PC-3 (cell line): ENCODE data around the gene RPTN. TPM values are rescaled to one million over a fixed set of nuclear protein-coding genes. Genes with fewer than 3 reads are reported as not detected.

Experiments
- ATAC-seq: fragments of 200-7000 bp; cut with Tn5 transposase; 2 replicates; pipeline ENCODE4 v1.9.1; 2020; ENCODE audit warnings: mild to moderate bottlenecking, moderate library complexity
- BruUV-seq: library from RNA; stranded (reverse); fragments of 400-500 nt; replicated peaks from 2 replicates; lab custom pipeline; 2021; lab: Mats Ljungman, UMichigan
- CTCF ChIA-PET: fragments of 300-600 bp; sonication (Branson Sonifier 250); formaldehyde crosslinking; loops from one replicate; lab custom pipeline; 2022; ENCODE audit warnings: antibody characterized with exemption; lab: Charles Lee
- POLR2A ChIA-PET: fragments of 300-600 bp; sonication (Branson Sonifier 250); formaldehyde crosslinking; loops from one replicate; lab custom pipeline; 2022; ENCODE audit warnings: antibody characterized with exemption; ENCODE audit not compliant: unreplicated experiment; lab: Charles Lee
- DNase-seq: peaks from one replicate; pipeline ENCODE4 v3.0.0-alpha.2; 2015
- H2AFZ ChIP-seq: fragments of 300-600 bp; sonication (generic); 2 replicates; pipeline ENCODE4 v1.6.0; 2016; ENCODE audit warnings: antibody characterized with exemption, low read length
- H3F3A ChIP-seq: fragments of 300-600 bp; sonication (generic); one replicate; pipeline ENCODE4 v1.6.0; 2017; ENCODE audit warnings: antibody characterized with exemption, low read length, control low read depth, mild to moderate bottlenecking; ENCODE audit not compliant: unreplicated experiment
- H3K27ac ChIP-seq: fragments of 300-600 bp; sonication (generic); 2 replicates; pipeline ENCODE4 v1.5.1; 2016; ENCODE audit warnings: mild to moderate bottlenecking, low read length
- H3K27me3 ChIP-seq: fragments of 300-600 bp; sonication (generic); 2 replicates; pipeline ENCODE4 v1.6.1; 2016; ENCODE audit warnings: low read length, mixed read lengths
- H3K36me3 ChIP-seq: fragments of 300-600 bp; sonication (generic); 2 replicates; pipeline ENCODE4 v1.6.1; 2016; ENCODE audit warnings: low read depth, mixed run types, low read length, mixed read lengths
- H3K4me1 ChIP-seq: fragments of 300-600 bp; sonication (generic); 2 replicates; pipeline ENCODE4 v1.5.1; 2016; ENCODE audit warnings: low read length; ENCODE audit not compliant: insufficient read depth
- H3K4me2 ChIP-seq: fragments of 300-600 bp; sonication (generic); 2 replicates; pipeline ENCODE4 v1.6.0; 2016; ENCODE audit warnings: low read length
- H3K4me3 ChIP-seq: fragments of 300-600 bp; sonication (generic); 2 replicates; pipeline ENCODE4 v1.5.1; 2016; ENCODE audit warnings: mild to moderate bottlenecking, low read length, mixed read lengths
- H3K79me2 ChIP-seq: fragments of 300-600 bp; sonication (generic); 2 replicates; pipeline ENCODE4 v1.6.1; 2017; ENCODE audit warnings: low read length, mixed read lengths
- H3K9ac ChIP-seq: fragments of 300-600 bp; sonication (generic); 2 replicates; pipeline ENCODE4 v1.6.0; 2016; ENCODE audit warnings: mild to moderate bottlenecking, low read length
- H3K9me2 ChIP-seq: fragments of 300-600 bp; sonication (generic); replicated peaks from 2 replicates; pipeline ENCODE4 v1.6.1; 2016; ENCODE audit warnings: mixed run types, low read length, mixed read lengths
- H3K9me3 ChIP-seq: fragments of 300-600 bp; sonication (generic); 2 replicates; pipeline ENCODE4 v1.6.1; 2016; ENCODE audit warnings: low read length, mixed read lengths
- H4K20me1 ChIP-seq: fragments of 300-600 bp; sonication (generic); 2 replicates; pipeline ENCODE4 v1.6.1; 2016; ENCODE audit warnings: low read length, mixed read lengths
- CTCF ChIP-seq: fragments of 300-600 bp; sonication (generic); conservative IDR thresholded peaks from 2 replicates; pipeline ENCODE4 v1.5.1; 2017; ENCODE audit warnings: antibody characterized with exemption, low read depth, mild to moderate bottlenecking, low read length
- EZH2 ChIP-seq: fragments of 300-600 bp; sonication (generic); IDR thresholded peaks from one replicate; pipeline ENCODE4 v1.6.1; 2017; ENCODE audit warnings: antibody characterized with exemption, mild to moderate bottlenecking, low read length; ENCODE audit not compliant: unreplicated experiment
- EZH2phosphoT487 ChIP-seq: fragments of 300-600 bp; sonication (generic); IDR thresholded peaks from 2 replicates; pipeline ENCODE4 v1.6.1; 2018; ENCODE audit warnings: mild to moderate bottlenecking, antibody characterized with exemption, low read length, borderline replicate concordance
- intact Hi-C: fragments of 100-400 bp; cut with micrococcal nuclease; formaldehyde crosslinking; loops from 2 replicates; pipeline ENCODE4 v1.9.0; 2023
- total RNA-seq: library from RNA; depleted of rRNA; stranded (reverse); fragments of >200 nt; gene quantifications from 2 replicates; pipeline ENCODE4 v1.2.3, GENCODE V29; 2014

The RPTN gene
- total RNA-seq, 1 experiment from 2014 or later = not detected

GRCh38 chr1:152160576-152160975, 1.5 kb upstream of the RPTN start:
- H3K79me2 ChIP-seq = no peaks in the 10 kb centered on the region
- H3K4me2 ChIP-seq = no peak overlapping the region
- ATAC-seq (no peak), DNase-seq (no peak)
- TF ChIP-seq EZH2phosphoT487 (no peak), EZH2 (no peak), CTCF (no peak)
- no peaks in the 10 kb centered on the region for H4K20me1 ChIP-seq
- H3K9me3 ChIP-seq = no peaks in the 10 kb centered on the region
- POLR2A ChIA-PET = no interaction called here
- H3K27ac ChIP-seq = no peak overlapping the region
- H3F3A ChIP-seq = no peaks in the 10 kb centered on the region
- H3K9ac ChIP-seq = no peak overlapping the region
- intact Hi-C loops = no loop called here
- H3K36me3 ChIP-seq = no peaks in the 10 kb centered on the region
- no peaks in the 10 kb centered on the region for H3K9me2 ChIP-seq
- CTCF ChIA-PET = interaction anchor here (1.3 kb wide), 1 partner anchor 19 kb away, joined by 3 read pairs; no protein-coding TSS in a partner anchor
- no peaks in the 10 kb centered on the region for H3K27me3 ChIP-seq
- peaks cover 25% of the 10 kb centered on the region for H3K4me1 ChIP-seq
- H3K4me3 ChIP-seq = no peak overlapping the region
- BruUV-seq = no TSS peak
- H2AFZ ChIP-seq = no peak overlapping the region

- H3K79me2 ChIP-seq = no peaks in the 10 kb centered on the region
- BruUV-seq = no TSS peak
- no peaks in the 10 kb centered on the region for H3K27me3 ChIP-seq
- H3K9ac ChIP-seq = no peak overlapping the region
- no peak overlapping the region for H3K4me3 ChIP-seq
- DNase-seq = no peak
- no peak overlapping the region for H3K27ac ChIP-seq
- no peaks in the 10 kb centered on the region for H3K9me2 ChIP-seq
- TF ChIP-seq CTCF = no peak
- no peak for TF ChIP-seq EZH2
- no peak for TF ChIP-seq EZH2phosphoT487
- CTCF ChIA-PET = no interaction called here
- H4K20me1 ChIP-seq = no peaks in the 10 kb centered on the region
- H2AFZ ChIP-seq = no peak overlapping the region
- H3K4me1 ChIP-seq = no peaks in the 10 kb centered on the region
- intact Hi-C loops = no loop called here
- no peaks in the 10 kb centered on the region for H3K9me3 ChIP-seq
- POLR2A ChIA-PET = no interaction called here
- no peak for ATAC-seq
- no peaks in the 10 kb centered on the region for H3K36me3 ChIP-seq
- H3F3A ChIP-seq = no peaks in the 10 kb centered on the region
- no peak overlapping the region for H3K4me2 ChIP-seq
Observed at GRCh38 chr1:152153996-152154395, 5.0 kb downstream of the RPTN start.

- H3F3A ChIP-seq = no peaks in the 10 kb centered on the region
- DNase-seq = no peak
- H3K27ac ChIP-seq = no peak overlapping the region
- no TSS peak for BruUV-seq
- no peaks in the 10 kb centered on the region for H3K36me3 ChIP-seq
- no peak overlapping the region for H2AFZ ChIP-seq
- H4K20me1 ChIP-seq = no peaks in the 10 kb centered on the region
- no peak overlapping the region for H3K9ac ChIP-seq
- H3K4me3 ChIP-seq = no peak overlapping the region
- no peak overlapping the region for H3K4me2 ChIP-seq
- ATAC-seq = no peak
- intact Hi-C loops = no loop called here
- TF ChIP-seq EZH2phosphoT487 (no peak), CTCF (no peak), EZH2 (no peak)
- H3K4me1 ChIP-seq = no peaks in the 10 kb centered on the region
- ChIA-PET CTCF (no interaction called here), POLR2A (no interaction called here)
- no peaks in the 10 kb centered on the region for H3K79me2 ChIP-seq
- H3K9me2 ChIP-seq = no peaks in the 10 kb centered on the region
- H3K9me3 ChIP-seq = 0 out of 2 replicates have a peak, but pooled peaks cover 3% of the 10 kb centered on the region
- no peaks in the 10 kb centered on the region for H3K27me3 ChIP-seq
Observed at GRCh38 chr1:152151646-152152045, 7.4 kb downstream of the RPTN start.
